Loucy (cell line): Measurements from ENCODE around the gene TARDBP.
A peak's percentile ranks its signal among the peaks of the same experiment; 100 is the strongest.

ENCODE experiments used
- H2AFZ ChIP-seq: fragments of 200-600 bp; sonication (generic); 2 replicates; pipeline ENCODE4 v1.6.0; 2016; ENCODE audit warnings: antibody characterized with exemption, mild to moderate bottlenecking, low read length, moderate library complexity
- H3F3A ChIP-seq: fragments of 200-600 bp; 2 replicates; pipeline ENCODE4 v1.6.0; 2016; ENCODE audit warnings: antibody characterized with exemption, low read depth, mild to moderate bottlenecking
- H3K27me3 ChIP-seq: fragments of 200-600 bp; sonication (generic); 2 replicates; pipeline ENCODE4 v1.6.1; 2014; ENCODE audit warnings: low read length, mild to moderate bottlenecking; ENCODE audit not compliant: insufficient read depth, poor library complexity, severe bottlenecking
- H3K36me3 ChIP-seq: fragments of 200-600 bp; sonication (generic); 2 replicates; pipeline ENCODE4 v1.6.1; 2016; ENCODE audit warnings: low read length; ENCODE audit not compliant: insufficient read depth
- H3K4me1 ChIP-seq: fragments of 200-600 bp; sonication (generic); 2 replicates; pipeline ENCODE4 v1.5.1; 2014; ENCODE audit warnings: low read length, mild to moderate bottlenecking; ENCODE audit not compliant: insufficient read depth, poor library complexity, severe bottlenecking
- H3K4me2 ChIP-seq: fragments of 200-600 bp; sonication (generic); 2 replicates; pipeline ENCODE4 v1.6.0; 2014; ENCODE audit warnings: antibody characterized with exemption, low read length, low read depth, mild to moderate bottlenecking; ENCODE audit not compliant: poor library complexity, severe bottlenecking
- H3K4me3 ChIP-seq: fragments of 200-600 bp; sonication (generic); 2 replicates; pipeline ENCODE4 v1.5.1; 2014; ENCODE audit warnings: low read length, mild to moderate bottlenecking, mixed read lengths; ENCODE audit not compliant: poor library complexity, severe bottlenecking
- H3K79me2 ChIP-seq: fragments of 200-600 bp; sonication (generic); 2 replicates; pipeline ENCODE4 v1.6.1; 2014; ENCODE audit warnings: low read length; ENCODE audit not compliant: insufficient read depth
- H3K9ac ChIP-seq: fragments of 200-600 bp; sonication (generic); 2 replicates; pipeline ENCODE4 v1.6.0; 2014; ENCODE audit warnings: mild to moderate bottlenecking, low read depth, low read length, moderate library complexity; ENCODE audit not compliant: poor library complexity, severe bottlenecking
- H3K9me2 ChIP-seq: fragments of 200-600 bp; sonication (generic); replicated peaks from 2 replicates; pipeline ENCODE4 v1.6.1; 2016; ENCODE audit warnings: low read depth, low read length, mixed read lengths
- H3K9me3 ChIP-seq: fragments of 200-600 bp; sonication (generic); 2 replicates; pipeline ENCODE4 v1.6.1; 2014; ENCODE audit warnings: mild to moderate bottlenecking, antibody characterized with exemption, low read length, low read depth; ENCODE audit not compliant: insufficient read depth
- H4K20me1 ChIP-seq: fragments of 200-600 bp; sonication (generic); 2 replicates; pipeline ENCODE4 v1.6.0; 2014; ENCODE audit warnings: antibody characterized with exemption, low read length, mild to moderate bottlenecking; ENCODE audit not compliant: insufficient read depth, poor library complexity, severe bottlenecking
- EZH2phosphoT487 ChIP-seq: fragments of 200-600 bp; IDR thresholded peaks from 2 replicates; pipeline ENCODE4 v1.6.1; 2018; ENCODE audit warnings: antibody characterized with exemption, mild to moderate bottlenecking, moderate library complexity, borderline replicate concordance
- TF ChIP-seq, protein P1 (sequence below): fragments of 200-600 bp; sonication (generic); conservative IDR thresholded peaks from 2 replicates; pipeline ENCODE4 v1.5.1; 2014; ENCODE audit warnings: mild to moderate bottlenecking, antibody characterized with exemption, low read length

Gene TARDBP

GRCh38 chr1:11012260-11013159 is at the start of gene TARDBP:
Gene TARDBP, plus strand, starts transcription at chr1:11012654. Its CDS starts 1,074 bp downstream, at chr1:11013728.
- H3K27me3 ChIP-seq, result no peaks in the 10 kb centered on the region
- peaks cover 28% of the 10 kb centered on the region; the same call in 1 of the 2 replicates for H3K36me3 ChIP-seq
- peak within 1 kb of the TSS; percentile 97 for H3K4me3 ChIP-seq
- peaks cover 49% of the 10 kb centered on the region for H3K79me2 ChIP-seq
- peaks cover 46% of the 10 kb centered on the region for H4K20me1 ChIP-seq
- no peaks in the 10 kb centered on the region for H3K9me3 ChIP-seq
- peaks cover 33% of the 10 kb centered on the region for H3K4me1 ChIP-seq
- no peak for TF ChIP-seq EZH2phosphoT487
- TF ChIP-seq, protein P1, sequence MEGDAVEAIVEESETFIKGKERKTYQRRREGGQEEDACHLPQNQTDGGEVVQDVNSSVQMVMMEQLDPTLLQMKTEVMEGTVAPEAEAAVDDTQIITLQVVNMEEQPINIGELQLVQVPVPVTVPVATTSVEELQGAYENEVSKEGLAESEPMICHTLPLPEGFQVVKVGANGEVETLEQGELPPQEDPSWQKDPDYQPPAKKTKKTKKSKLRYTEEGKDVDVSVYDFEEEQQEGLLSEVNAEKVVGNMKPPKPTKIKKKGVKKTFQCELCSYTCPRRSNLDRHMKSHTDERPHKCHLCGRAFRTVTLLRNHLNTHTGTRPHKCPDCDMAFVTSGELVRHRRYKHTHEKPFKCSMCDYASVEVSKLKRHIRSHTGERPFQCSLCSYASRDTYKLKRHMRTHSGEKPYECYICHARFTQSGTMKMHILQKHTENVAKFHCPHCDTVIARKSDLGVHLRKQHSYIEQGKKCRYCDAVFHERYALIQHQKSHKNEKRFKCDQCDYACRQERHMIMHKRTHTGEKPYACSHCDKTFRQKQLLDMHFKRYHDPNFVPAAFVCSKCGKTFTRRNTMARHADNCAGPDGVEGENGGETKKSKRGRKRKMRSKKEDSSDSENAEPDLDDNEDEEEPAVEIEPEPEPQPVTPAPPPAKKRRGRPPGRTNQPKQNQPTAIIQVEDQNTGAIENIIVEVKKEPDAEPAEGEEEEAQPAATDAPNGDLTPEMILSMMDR, result no peak
- no peaks in the 10 kb centered on the region for H3F3A ChIP-seq
- peak within 1 kb of the TSS; percentile 92 for H3K4me2 ChIP-seq
- no peaks in the 10 kb centered on the region for H3K9me2 ChIP-seq
- peak within 1 kb of the TSS; percentile 94 for H3K9ac ChIP-seq
- H2AFZ ChIP-seq, result peak within 1 kb of the TSS; percentile 90

DNA sequence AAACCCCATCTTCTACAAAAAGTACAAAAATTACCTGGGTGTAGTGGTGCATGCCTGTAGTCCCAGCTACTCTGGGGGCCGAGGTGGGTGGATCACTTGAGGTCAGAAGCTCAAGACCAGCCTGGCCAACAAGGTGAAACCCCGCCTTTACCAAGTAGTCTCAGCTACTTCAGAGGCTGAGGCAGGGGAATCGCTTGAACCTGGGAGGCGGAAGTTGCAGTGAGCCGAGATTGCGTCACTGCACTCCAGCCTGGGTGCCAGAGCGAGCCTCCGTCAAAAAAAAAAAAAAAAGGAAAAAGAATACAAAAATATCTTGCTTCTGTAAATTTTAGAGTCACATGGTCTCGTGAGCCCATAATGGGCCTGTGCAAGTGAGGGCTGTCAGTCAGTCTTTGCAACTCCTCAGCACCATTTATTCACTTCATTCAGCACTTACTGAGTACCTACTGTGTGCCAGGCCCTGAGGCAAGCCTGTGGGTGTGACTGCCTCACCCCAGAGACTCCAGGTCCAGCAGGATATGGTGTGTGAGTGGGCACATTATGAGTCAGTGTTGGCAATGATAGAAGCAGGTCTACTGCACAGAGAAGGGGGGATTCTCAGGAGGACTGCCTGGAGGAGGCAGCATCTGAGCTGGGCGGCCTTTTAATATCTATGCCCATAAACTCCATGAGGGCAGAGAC is 46.8 kb upstream of the TARDBP start:
- H3K4me1 ChIP-seq, result no peaks in the 10 kb centered on the region
- H3K9me2 ChIP-seq, result no peaks in the 10 kb centered on the region
- H4K20me1 ChIP-seq, result no peaks in the 10 kb centered on the region
- H3K4me2 ChIP-seq, result no peak overlapping the region
- no peaks in the 10 kb centered on the region for H3K36me3 ChIP-seq
- no peaks in the 10 kb centered on the region for H3F3A ChIP-seq
- no peaks in the 10 kb centered on the region for H3K79me2 ChIP-seq
- H2AFZ ChIP-seq, result no peak overlapping the region
- H3K9ac ChIP-seq, result no peak overlapping the region
- no peak for TF ChIP-seq EZH2phosphoT487
- TF ChIP-seq, protein P1, result no peak
- no peak overlapping the region for H3K4me3 ChIP-seq
- no peaks in the 10 kb centered on the region for H3K27me3 ChIP-seq
- no peaks in the 10 kb centered on the region for H3K9me3 ChIP-seq

DNA sequence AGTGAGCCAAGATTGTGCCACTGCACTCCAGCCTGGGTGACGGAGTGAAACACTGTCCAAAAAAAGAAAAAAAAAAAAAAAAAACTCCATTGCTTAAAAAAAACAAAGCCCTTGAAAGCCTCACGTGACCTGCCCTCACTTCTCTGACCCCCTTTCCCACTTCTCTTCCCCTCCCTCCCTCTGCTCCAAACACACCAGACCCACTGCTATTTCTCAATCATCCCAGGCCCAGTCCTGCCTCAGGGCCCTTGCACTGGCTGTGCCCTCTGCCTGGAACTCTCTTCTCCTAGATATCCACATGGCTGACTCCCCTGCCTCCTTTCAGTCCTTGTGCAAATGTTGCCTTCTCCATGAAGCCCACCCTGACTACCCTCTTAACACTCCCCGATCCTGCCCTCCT is 45.4 kb upstream of the TARDBP start:
- H3K4me3 ChIP-seq, result no peak overlapping the region
- no peak overlapping the region for H3K4me2 ChIP-seq
- no peaks in the 10 kb centered on the region for H3F3A ChIP-seq
- no peak overlapping the region for H3K9ac ChIP-seq
- TF ChIP-seq EZH2phosphoT487, result no peak
- TF ChIP-seq, protein P1, result no peak
- H3K36me3 ChIP-seq, result no peaks in the 10 kb centered on the region
- H3K9me3 ChIP-seq, result no peaks in the 10 kb centered on the region
- H3K79me2 ChIP-seq, result no peaks in the 10 kb centered on the region
- no peaks in the 10 kb centered on the region for H3K9me2 ChIP-seq
- H2AFZ ChIP-seq, result no peak overlapping the region
- no peaks in the 10 kb centered on the region for H3K27me3 ChIP-seq
- no peaks in the 10 kb centered on the region for H4K20me1 ChIP-seq
- H3K4me1 ChIP-seq, result no peaks in the 10 kb centered on the region
